ENCODE results near the gene HEPHL1. TPM values are rescaled to one million over a fixed set of nuclear protein-coding genes. Genes with fewer than 3 reads are reported as not detected.
"Not testable (repeated sequence)": the region's sequence is repeated elsewhere in the genome, so short reads cannot be mapped to it uniquely, and the experiment has no call there.

The HEPHL1 gene, protein sequence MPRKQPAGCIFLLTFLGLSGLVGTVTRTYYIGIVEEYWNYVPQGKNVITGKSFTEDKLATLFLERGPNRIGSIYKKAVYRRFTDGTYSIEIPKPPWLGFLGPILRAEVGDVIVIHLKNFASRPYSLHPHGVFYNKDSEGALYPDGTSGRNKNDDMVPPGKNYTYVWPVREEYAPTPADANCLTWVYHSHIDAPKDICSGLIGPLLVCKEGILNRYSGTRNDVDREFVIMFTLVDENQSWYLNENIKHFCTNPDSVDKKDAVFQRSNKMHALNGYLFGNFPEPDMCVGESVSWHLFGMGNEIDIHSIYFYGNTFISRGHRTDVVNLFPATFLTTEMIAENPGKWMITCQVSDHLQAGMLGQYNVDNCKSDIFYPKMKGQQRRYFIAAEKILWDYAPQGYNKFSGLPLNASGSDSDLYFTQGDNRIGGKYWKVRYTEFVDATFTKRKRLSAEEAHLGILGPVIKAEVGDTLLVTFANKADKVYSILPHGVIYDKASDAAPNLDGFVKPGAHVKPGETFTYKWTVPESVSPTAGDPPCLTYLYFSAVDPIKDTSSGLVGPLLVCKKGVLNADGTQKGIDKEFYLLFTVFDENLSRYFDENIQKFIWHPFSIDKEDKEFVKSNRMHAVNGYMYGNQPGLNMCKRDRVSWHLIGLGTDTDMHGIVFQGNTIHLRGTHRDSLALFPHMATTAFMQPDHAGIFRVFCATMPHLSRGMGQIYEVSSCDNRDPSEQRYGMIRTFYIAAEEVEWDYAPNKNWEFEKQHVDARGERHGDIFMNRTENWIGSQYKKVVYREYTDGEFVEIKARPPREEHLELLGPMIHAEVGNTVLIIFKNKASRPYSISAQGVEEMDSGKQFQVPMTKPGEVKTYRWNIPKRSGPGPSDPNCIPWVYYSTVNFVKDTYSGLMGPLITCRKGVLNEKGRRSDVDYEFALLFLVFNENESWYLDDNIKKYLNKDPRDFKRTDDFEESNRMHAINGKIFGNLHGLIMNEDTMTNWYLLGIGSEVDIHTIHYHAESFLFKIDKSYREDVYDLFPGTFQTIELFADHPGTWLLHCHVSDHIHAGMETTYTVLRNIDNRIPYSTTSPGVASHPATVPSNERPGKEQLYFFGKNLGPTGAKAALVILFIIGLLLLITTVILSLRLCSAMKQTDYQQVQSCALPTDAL
- total RNA-seq (2012; rRNA removed): not detected in 2 replicates

DNA sequence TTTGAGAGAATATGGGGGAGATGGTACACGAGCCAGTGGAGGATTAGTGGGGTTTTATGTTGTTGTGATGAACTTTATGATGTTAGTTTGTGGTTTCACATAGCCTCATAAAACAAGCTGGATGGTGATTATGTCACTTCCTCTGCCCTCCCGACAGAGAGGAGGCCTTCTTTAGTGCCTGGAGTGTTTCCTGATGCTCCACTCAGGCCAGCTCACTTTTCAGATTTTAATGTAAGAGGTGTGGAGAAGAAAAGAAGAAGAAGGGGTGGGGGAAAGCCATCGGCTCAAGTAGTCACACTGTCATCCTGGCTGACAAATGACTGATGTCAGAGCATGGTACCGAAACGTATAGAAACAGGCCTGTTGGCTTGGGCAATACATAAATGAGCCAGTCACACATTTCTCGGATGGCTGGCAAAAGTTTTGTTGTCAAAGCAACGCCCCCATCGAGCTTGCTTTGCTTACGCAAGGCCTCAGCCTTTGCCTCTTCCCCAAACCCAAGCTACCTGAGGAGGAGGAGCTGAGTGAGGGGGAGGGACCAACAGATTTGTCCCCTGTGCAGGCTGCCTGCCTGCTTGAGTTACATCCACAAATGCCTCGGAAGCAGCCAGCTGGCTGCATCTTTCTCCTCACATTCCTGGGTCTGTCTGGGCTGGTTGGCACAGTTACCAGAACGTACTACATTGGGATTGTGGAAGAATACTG, at the start of gene HEPHL1:
Gene HEPHL1, plus strand, starts transcription at position 578 of the 705 bp plus-strand sequence. Its CDS starts 15 bp downstream, at position 593.
- Histone ChIP-seq H3K4me1 (ENCODE audit: control insufficient read depth, insufficient read depth, low read length) (no peaks in the 10 kb centered on the region), H3K4me3 (ENCODE audit: low read length) (no peak within 1 kb of the TSS), H3K9ac (ENCODE audit: low read depth, low read length) (no peak within 1 kb of the TSS), H3K27me3 (ENCODE audit: control insufficient read depth, insufficient read depth, low read length) (no peaks in the 10 kb centered on the region), H3K36me3 (ENCODE audit: insufficient read depth, low read length) (no peaks in the 10 kb centered on the region), H3K4me2 (ENCODE audit: low read length) (no peak within 1 kb of the TSS), H3K9me3 (replicated peaks; ENCODE audit: low read length) (no peaks in the 10 kb centered on the region)

DNA sequence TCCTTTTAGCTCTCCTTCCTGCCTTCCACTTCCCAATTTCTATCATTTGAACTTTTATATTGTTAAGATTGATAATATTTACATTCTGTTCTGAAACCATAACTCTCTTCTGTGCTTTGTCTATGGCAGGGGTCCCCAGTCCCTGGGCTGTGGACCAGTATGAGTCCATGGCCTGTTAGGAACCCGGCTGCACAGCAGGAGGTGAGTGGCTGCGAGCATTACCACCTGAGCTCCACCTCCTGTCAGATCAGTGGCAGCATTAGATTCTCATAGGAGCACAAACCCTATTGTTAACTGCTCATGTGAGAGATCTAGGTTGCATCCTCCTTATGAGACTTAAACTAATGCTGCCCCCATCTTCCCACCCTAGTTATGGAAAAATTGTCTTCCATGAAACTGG, 48.4 kb upstream of the HEPHL1 start:
- H3K9ac ChIP-seq (ENCODE audit: low read depth, low read length): no peak overlapping the region
- no peak overlapping the region for H3K4me3 ChIP-seq (ENCODE audit: low read length)
- no peaks in the 10 kb centered on the region for H3K9me3 ChIP-seq (replicated peaks; ENCODE audit: low read length)
- H3K4me2 ChIP-seq (ENCODE audit: low read length): no peak overlapping the region
- peaks cover 18% of the 10 kb centered on the region for H3K27me3 ChIP-seq (ENCODE audit: control insufficient read depth, insufficient read depth, low read length)
- no peaks in the 10 kb centered on the region for H3K36me3 ChIP-seq (ENCODE audit: insufficient read depth, low read length)
- H3K4me1 ChIP-seq (ENCODE audit: control insufficient read depth, insufficient read depth, low read length): no peaks in the 10 kb centered on the region

DNA sequence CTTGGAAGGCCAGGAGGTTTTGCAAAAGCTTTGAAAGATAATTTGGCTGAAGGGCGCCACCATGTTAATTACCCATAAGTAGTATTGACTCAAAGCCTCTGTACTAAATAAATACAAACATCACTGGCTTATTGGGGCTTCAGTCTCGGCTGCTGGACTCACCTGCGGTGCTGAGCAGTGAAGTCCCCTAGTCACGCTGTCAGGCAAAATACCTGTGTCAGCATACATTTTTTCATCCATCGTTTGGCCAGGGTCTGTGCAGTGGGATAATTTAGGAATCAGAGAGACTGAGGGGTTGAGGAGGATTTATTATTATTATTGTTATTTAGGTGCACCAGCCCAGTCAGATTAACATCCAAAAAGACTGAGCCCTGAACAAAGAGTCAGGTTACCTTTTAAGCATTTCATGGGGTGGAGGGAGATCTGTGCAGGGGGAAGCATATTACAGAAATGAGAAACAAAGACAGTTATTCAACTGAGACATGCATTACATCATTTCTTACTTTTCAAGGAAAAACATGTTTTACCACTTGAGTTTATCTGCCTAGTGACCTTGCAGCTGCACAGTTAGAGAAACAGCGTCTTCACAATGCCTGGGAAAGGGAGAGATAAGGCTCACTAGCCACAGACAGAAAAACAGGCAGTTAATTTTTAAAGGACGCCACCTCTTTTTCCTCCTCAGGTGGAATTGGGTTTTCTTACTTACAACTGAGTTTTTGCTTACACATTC, 47.7 kb upstream of the HEPHL1 start:
- H3K9me3 ChIP-seq (replicated peaks; ENCODE audit: low read length); H3K36me3 ChIP-seq (ENCODE audit: insufficient read depth, low read length); H3K4me1 ChIP-seq (ENCODE audit: control insufficient read depth, insufficient read depth, low read length); H3K4me2 ChIP-seq (ENCODE audit: low read length); H3K9ac ChIP-seq (ENCODE audit: low read depth, low read length); H3K4me3 ChIP-seq (ENCODE audit: low read length): not testable (repeated sequence)
- H3K27me3 ChIP-seq (ENCODE audit: control insufficient read depth, insufficient read depth, low read length): peaks cover 20% of the 10 kb centered on the region

DNA sequence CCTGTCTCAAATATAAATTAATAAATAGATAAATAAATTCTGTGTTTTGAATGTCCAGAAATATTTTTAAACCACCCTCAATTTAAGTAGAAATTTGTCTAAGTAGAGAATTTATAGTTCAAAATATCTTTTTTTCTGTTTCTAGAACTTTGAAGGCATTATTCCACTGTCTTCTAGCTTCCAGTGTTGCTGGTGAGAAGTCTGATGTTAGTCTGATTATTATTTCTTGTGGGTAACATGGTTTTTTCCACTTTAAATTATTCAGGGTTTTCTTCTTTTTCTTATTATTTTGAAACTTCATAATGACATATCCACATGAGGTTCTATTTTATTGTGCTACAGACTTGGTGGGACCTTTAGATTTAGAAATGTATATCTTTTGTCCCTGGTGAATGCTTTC, 46.4 kb upstream of the HEPHL1 start:
- Histone ChIP-seq H3K9ac (ENCODE audit: low read depth, low read length) (no peak overlapping the region), H3K4me1 (ENCODE audit: control insufficient read depth, insufficient read depth, low read length) (no peaks in the 10 kb centered on the region), H3K27me3 (ENCODE audit: control insufficient read depth, insufficient read depth, low read length) (peaks cover 29% of the 10 kb centered on the region), H3K36me3 (ENCODE audit: insufficient read depth, low read length) (no peaks in the 10 kb centered on the region), H3K4me3 (ENCODE audit: low read length) (no peak overlapping the region), H3K9me3 (replicated peaks; ENCODE audit: low read length) (no peaks in the 10 kb centered on the region), H3K4me2 (ENCODE audit: low read length) (no peak overlapping the region)

DNA sequence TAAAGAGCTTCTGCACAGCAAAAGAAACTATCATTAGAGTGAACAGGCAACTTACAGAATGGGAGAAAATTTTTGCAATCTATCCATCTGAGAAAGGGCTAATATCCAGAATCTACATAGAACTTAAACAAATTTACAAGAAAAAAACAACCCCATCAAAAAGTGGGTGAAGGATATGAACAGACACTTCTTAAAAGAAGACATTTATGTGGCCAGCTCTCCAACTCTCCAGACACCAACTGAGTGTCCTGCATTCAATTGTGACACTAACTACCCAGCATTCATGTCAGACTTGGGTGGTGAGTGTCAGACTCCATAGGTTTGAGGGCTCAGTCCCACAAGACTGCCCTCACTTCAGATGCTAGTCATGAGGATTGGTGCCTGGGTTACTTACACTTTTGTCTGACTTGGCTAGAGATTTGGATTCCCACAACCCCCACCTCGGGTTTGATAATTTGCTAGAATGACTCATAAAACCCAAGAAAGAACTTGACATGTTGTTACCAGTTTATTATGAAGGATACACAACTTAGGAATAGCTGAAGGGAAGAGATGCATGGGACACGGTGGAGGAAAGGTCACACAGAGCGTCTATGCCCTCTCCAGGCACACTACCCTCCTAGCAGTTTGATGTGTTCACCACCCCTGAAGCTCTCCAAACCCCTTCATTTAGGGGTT, 44.4 kb upstream of the HEPHL1 start:
- H3K9ac ChIP-seq (ENCODE audit: low read depth, low read length); H3K36me3 ChIP-seq (ENCODE audit: insufficient read depth, low read length); H3K4me2 ChIP-seq (ENCODE audit: low read length); H3K9me3 ChIP-seq (replicated peaks; ENCODE audit: low read length); H3K4me1 ChIP-seq (ENCODE audit: control insufficient read depth, insufficient read depth, low read length); H3K4me3 ChIP-seq (ENCODE audit: low read length): not testable (repeated sequence)
- H3K27me3 ChIP-seq (ENCODE audit: control insufficient read depth, insufficient read depth, low read length): peaks cover 30% of the 10 kb centered on the region

DNA sequence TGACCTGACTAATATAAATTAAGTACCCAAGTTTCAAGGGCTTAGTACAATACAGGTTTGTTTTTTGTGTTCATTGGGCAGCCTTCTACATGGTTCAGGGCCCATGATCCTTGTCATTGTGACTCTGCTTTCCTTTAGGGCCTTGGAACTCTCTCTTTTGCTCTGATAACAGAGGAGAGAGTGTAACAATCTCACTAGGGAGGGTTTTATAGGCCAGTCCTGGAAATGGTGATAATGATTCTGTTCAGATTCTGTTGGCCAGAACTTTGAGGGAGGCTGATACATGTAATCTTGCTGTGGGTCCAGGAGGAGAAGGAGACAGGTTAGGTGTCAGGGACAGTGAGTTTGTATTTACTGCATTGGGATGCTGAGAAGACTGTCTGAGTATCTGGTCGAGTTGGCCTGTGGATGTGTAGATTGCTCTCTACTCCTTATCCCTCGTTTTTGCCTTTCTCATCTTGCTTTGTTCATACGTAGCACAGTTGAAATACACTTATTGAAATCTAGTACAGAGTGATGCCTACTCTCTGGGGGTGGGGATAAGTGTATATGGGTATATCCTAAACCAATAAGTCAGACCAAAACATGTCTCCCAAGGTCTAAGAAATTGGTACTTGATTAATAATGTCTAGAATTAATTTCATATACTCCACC, 37.5 kb upstream of the HEPHL1 start:
- no peak overlapping the region for H3K9ac ChIP-seq (ENCODE audit: low read depth, low read length)
- H3K4me2 ChIP-seq (ENCODE audit: low read length): no peak overlapping the region
- H3K4me3 ChIP-seq (ENCODE audit: low read length): no peak overlapping the region
- no peaks in the 10 kb centered on the region for H3K4me1 ChIP-seq (ENCODE audit: control insufficient read depth, insufficient read depth, low read length)
- no peaks in the 10 kb centered on the region for H3K9me3 ChIP-seq (replicated peaks; ENCODE audit: low read length)
- no peaks in the 10 kb centered on the region for H3K36me3 ChIP-seq (ENCODE audit: insufficient read depth, low read length)
- peaks cover 26% of the 10 kb centered on the region for H3K27me3 ChIP-seq (ENCODE audit: control insufficient read depth, insufficient read depth, low read length)

DNA sequence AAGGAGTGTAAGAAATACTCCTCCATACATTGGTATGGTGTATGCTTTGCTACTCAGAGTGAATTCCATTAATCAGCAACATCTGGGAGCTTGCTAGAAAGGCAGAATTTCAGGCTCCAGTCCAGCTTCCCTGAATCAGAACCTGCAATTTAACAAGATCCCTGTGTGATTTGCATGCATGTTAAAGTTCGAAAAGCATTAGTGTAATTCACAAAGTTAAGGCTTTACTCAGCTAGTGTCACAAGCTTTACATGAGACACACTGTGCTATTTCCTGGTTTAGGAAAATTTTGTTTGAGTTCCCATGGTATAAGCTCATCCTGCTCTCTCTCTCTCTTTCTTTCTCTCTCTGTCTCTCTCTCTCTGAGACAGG, 37.0 kb upstream of the HEPHL1 start:
- Histone ChIP-seq H3K9me3 (replicated peaks; ENCODE audit: low read length) (no peaks in the 10 kb centered on the region), H3K9ac (ENCODE audit: low read depth, low read length) (no peak overlapping the region), H3K36me3 (ENCODE audit: insufficient read depth, low read length) (no peaks in the 10 kb centered on the region), H3K4me2 (ENCODE audit: low read length) (no peak overlapping the region), H3K27me3 (ENCODE audit: control insufficient read depth, insufficient read depth, low read length) (peaks cover 21% of the 10 kb centered on the region), H3K4me1 (ENCODE audit: control insufficient read depth, insufficient read depth, low read length) (no peaks in the 10 kb centered on the region), H3K4me3 (ENCODE audit: low read length) (no peak overlapping the region)

DNA sequence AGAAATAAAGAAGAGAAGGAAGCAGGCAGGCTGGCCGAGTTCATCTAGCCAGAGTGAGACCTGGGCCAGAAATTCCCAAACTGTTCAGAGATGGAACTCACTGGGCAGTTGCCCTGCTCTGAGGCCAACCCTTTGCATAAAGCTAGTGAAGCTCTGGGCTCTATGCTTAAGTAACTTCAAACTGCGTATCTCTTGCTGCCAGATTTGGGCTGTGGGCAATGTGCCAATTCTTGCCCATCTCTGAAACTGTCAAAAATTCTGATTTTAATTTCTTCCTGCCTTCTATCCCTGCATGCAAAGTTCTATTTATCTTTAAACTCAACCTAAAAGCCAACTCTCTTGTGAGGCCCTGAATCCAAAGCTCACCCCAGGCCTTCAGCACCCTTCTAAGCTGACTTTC, 36.2 kb upstream of the HEPHL1 start:
- Histone ChIP-seq H3K27me3 (ENCODE audit: control insufficient read depth, insufficient read depth, low read length) (peaks cover 16% of the 10 kb centered on the region), H3K9ac (ENCODE audit: low read depth, low read length) (no peak overlapping the region), H3K4me3 (ENCODE audit: low read length) (no peak overlapping the region), H3K4me2 (ENCODE audit: low read length) (no peak overlapping the region), H3K9me3 (replicated peaks; ENCODE audit: low read length) (no peaks in the 10 kb centered on the region), H3K4me1 (ENCODE audit: control insufficient read depth, insufficient read depth, low read length) (no peaks in the 10 kb centered on the region), H3K36me3 (ENCODE audit: insufficient read depth, low read length) (no peaks in the 10 kb centered on the region)

DNA sequence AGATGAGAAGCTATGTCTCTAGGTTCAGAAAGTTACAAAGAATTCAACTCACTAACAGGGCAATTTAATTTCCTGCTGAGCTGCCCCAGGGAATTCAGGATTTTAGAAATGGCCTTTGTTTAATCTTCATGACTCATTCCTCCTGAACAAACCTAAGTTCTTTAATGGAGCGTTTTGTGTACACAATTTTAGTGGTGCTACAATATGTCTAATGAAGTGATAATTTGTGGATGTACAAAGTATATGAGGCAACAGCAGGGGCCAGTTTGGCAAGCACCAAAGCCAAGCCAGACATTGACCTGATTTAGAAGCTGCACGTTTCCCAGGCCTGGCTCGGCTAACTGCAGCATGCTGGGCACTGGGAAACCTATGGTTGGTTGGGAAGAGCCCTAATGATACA, 34.4 kb upstream of the HEPHL1 start:
- Histone ChIP-seq H3K9ac (ENCODE audit: low read depth, low read length) (no peak overlapping the region), H3K4me2 (ENCODE audit: low read length) (no peak overlapping the region), H3K36me3 (ENCODE audit: insufficient read depth, low read length) (no peaks in the 10 kb centered on the region), H3K4me1 (ENCODE audit: control insufficient read depth, insufficient read depth, low read length) (no peaks in the 10 kb centered on the region), H3K9me3 (replicated peaks; ENCODE audit: low read length) (no peaks in the 10 kb centered on the region), H3K4me3 (ENCODE audit: low read length) (no peak overlapping the region), H3K27me3 (ENCODE audit: control insufficient read depth, insufficient read depth, low read length) (peaks cover 6% of the 10 kb centered on the region)

DNA sequence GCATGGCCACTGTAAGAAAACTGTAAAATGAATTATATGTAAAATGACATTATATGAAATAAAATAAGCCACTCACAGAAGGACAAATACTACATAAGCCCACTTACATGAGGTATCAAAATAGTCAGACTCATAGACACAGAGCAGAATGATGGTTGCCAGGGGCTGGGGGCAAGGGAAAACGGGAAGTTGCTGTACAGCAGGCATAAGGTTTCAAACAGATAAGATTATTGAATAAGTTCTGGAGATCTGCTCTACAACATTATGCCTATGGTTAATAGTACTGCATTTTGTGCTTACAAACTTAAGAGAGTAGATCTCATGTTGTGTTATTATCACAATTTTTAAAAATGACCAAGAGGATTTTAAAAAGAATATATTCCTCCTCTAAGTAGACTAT, 32.7 kb upstream of the HEPHL1 start:
- Histone ChIP-seq H3K36me3 (ENCODE audit: insufficient read depth, low read length) (no peaks in the 10 kb centered on the region), H3K4me1 (ENCODE audit: control insufficient read depth, insufficient read depth, low read length) (no peaks in the 10 kb centered on the region), H3K4me3 (ENCODE audit: low read length) (no peak overlapping the region), H3K27me3 (ENCODE audit: control insufficient read depth, insufficient read depth, low read length) (peaks cover 5% of the 10 kb centered on the region), H3K4me2 (ENCODE audit: low read length) (no peak overlapping the region), H3K9ac (ENCODE audit: low read depth, low read length) (no peak overlapping the region), H3K9me3 (replicated peaks; ENCODE audit: low read length) (no peaks in the 10 kb centered on the region)

Data from skeletal muscle satellite cell (primary cell).